HG02870 (cell line): ENCODE data around the gene COQ8A.

Experiments
- ATAC-seq: cut with Tn5 transposase; IDR thresholded peaks from one replicate; pipeline ENCODE4 v1.9.1; 2021; ENCODE audit warnings: mild to moderate bottlenecking, moderate library complexity; ENCODE audit not compliant: unreplicated experiment

Gene COQ8A

DNA sequence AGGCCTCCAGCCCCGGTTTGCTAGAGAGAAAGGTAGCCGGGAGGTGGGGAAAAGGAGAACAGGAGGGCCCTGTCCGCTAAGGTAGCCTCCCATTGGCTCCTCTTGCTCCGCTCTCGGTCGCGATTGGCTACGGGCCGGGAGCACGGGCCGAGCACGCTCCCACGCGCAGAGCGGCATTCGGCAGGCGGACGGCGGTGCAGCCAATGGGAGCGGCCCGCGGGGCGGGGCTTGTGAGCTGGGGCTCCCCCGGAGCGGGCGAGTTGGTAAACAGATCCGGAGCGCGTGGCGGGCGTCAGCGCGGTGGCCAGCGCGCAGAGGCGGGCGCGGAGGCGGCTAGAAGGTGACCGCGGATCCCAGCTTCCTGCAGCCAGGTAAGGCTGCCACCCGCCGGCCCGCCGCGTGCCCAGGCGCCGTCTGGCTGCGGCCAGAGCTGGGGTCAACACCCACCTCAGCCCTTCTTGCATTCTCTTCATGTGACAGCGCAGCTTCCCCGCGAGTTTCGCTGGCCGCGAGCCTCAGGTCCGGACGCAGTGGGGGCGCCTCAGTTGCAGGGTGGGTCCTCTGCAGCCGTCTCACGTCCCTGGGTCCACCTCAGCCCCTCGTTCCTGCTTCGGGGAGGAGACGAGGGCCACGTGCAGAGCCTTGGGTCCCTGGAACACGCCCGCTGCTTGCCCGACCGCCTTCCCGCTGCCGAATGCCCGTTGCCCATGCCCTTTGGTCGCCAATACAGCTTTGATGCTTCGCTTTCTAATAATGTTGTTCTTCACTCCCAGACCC is at the start of gene COQ8A:
Gene COQ8A, plus strand, starts transcription at position 266 of the 777 bp plus-strand sequence. CDS start 21,092 bp downstream, outside the sequence.
- peak; percentile 96 for ATAC-seq

DNA sequence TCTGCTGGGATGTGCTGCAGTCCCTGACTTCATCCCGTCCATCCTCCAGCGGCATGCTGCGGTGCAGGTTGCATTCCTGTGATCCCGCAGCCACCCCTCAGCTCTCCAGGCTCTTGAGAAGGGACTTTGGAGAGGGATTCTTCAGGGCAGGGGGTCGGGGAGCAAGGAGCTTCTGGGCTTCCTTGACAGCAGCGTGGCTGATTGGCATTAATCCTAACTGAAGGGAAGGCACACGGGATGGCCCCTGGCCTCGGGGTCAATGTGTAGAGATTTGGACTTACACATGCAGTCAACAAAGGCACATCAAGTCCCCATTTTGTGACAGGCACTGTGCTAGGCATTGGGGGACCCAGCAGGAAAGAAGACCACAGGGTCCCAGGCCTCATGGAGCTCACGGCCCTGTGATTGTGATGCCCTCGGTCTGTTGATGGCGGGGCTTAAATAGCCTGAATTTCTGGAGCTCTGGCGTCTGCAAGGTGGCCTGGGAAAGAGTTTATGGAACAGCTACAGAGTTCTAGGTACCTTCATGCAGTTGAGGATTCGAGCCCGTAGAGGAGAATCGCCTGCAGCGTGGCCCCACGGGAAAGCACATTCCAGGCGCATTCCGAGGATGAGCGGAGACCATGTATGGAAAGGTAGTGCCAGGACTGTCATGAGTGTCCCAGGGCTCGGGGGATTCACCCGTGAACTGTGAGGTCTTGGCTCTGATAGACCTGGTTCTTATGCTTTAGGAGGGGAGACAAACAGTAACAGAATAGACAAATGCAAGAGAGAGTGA is 49.6 kb upstream of the COQ8A start:
- no peak for ATAC-seq

- no peak for ATAC-seq
Observed at GRCh38 chr1:226891346-226891745, 48.7 kb upstream of the COQ8A start.

GRCh38 chr1:226891846-226892523 is 48.1 kb upstream of the COQ8A start:
- no peak for ATAC-seq

GRCh38 chr1:226892524-226892875 is 47.6 kb upstream of the COQ8A start:
- ATAC-seq = no peak

DNA sequence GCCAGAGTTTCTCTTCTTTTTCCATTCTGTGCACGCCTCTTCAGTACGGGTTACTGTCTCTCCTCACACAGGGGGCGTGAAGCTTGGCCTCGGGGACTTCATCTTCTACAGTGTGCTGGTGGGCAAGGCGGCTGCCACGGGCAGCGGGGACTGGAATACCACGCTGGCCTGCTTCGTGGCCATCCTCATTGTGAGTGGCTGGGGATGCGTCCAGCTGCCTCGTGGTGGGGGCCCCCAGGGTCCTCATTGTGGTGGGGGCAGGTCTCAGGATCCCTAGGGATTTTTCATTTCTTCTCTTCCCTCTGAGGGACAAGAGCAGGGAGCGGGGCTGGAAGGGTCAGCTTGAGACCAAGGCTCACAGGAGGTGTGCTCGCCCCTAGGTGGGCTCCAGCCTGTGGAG is 46.2 kb upstream of the COQ8A start:
- ATAC-seq = no peak

DNA sequence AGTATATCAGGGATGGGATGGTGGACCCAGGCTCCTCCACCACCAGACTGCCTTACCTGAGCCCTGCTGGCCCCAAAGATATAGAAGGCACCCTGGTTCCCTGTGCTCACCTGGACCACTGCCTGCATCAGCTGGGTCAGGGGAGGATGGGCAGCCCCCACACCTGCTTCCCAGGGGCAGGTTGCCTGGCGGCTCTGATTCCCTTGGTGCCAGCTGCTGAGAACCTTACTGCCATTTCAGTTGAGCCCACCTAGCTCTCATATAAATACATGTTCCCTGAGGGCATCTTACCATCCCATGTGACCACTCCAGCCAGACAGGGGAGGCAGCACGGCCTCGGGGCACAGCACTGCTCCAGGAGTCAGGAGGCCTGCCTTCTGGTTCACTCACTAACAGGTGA is 45.3 kb upstream of the COQ8A start:
- ATAC-seq = no peak

- no peak for ATAC-seq
Observed at GRCh38 chr1:226895644-226896043, 44.5 kb upstream of the COQ8A start.

- no peak for ATAC-seq
Observed at GRCh38 chr1:226898246-226898645, 41.8 kb upstream of the COQ8A start.

GRCh38 chr1:226901421-226901820 is 38.7 kb upstream of the COQ8A start:
- no peak for ATAC-seq

GRCh38 chr1:226902601-226903000 is 37.5 kb upstream of the COQ8A start:
- ATAC-seq = no peak

DNA sequence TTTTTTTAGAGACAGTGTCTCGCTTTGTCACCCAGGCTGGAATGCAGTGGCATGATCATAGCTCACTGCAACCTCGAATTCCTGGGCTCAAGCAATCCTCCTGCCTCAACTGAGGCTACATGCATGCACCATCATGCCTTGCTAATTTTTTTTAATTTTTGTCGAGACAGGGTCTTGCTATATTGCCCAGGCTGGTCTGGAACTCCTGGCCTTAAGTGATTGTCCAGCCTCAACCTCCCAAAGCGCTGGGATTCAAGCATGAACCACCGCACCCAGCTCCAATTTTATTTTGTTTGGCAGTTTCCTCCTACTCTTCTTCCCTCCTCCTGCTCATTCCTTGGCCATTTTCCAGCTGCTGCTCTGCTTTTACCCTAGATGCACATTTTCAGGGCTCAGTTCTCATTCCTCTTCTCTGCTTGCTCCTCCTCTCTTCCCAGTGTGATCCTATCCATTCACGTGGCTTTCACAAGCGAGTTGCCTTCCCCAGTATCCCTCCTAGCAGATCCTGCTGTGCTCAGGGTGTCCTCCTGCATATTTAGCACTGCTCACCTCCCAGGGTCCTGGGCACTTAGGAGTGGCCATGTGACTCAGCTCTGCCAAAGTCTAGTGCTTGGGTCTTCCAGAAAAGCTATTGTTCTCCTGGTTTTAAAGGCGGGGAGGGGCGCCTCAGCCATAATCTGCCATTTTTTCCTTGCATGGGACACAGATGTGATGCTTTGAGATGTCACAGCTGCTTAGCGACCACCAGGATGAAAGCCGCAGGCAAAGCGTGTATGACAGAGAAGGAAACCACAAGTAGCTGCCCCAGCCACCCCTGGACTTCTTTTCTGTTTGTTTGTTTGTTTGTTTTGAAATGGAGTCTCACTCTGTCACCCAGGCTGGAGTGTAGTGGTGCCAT is 36.0 kb upstream of the COQ8A start:
- ATAC-seq = no peak

GRCh38 chr1:226904772-226905171 is 35.3 kb upstream of the COQ8A start:
- ATAC-seq = no peak

GRCh38 chr1:226908419-226908818 is 31.7 kb upstream of the COQ8A start:
- no peak for ATAC-seq

DNA sequence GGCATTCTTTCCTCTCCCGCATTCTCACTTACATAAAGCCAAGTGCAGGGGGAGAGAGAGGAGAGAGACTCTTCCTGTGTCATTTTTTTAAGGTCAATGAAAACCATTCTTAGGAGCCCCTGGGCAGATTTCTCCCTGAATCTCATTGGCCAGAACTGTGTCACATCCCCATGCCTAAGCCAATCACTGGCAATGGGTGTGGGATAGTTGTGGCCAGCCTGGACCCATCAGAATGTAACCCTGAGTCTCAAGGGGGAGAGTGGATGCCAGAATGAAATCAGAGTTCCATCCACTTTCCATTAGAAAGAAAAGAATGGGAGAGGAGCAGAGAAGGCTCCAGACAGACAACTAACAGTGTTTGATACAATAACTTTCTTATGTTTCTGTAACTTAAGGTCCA is 31.2 kb upstream of the COQ8A start:
- no peak for ATAC-seq

DNA sequence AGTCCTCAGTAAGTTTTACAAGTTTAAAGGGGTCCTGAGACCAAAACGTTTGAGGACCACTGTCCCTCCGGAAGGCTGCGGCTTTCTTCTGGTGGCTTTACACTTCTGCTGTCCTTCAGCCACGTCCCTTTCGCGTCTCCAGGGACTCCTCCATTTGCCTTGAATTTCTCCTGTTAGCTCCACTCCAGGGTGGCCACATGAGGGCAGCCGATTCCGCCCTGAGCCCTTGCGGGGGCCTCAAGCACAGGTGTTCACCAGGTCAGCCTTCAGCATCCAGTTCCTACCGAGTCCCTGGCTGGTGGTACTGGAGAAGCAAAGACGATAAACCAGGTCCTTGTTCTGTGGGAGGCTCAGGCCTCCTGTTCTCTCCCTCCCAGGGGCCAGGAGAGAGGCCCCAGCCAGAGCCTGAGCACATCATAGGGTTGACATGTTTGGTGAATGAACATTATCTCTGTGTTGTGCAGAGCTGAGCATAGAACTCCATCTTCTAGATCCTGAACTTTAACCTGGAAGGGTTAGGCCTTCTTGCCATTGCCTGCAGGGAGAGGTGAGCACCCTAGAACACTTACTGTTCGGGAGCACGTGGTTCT is 27.4 kb upstream of the COQ8A start:
- ATAC-seq = no peak

GRCh38 chr1:226915672-226915995 is 24.5 kb upstream of the COQ8A start:
- peak; percentile 22 for ATAC-seq

DNA sequence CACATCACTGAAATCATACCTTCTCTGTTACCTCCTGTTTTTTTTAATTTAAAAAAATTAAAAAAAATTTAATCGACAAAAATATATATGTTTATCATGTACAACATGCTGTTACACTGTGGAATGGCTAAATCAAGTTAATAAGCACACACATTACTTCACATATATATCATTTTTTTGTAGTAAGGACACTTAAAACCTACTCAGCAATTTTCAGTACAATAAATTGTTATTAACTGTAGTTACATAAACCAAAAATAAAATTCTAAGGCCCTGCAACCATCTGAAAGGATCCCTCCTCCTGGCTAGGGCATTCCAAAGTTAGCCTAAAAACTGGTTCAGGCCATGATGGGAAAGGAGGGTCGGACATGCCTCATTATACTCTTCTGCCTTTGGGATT is 23.6 kb upstream of the COQ8A start:
- ATAC-seq = no peak

DNA sequence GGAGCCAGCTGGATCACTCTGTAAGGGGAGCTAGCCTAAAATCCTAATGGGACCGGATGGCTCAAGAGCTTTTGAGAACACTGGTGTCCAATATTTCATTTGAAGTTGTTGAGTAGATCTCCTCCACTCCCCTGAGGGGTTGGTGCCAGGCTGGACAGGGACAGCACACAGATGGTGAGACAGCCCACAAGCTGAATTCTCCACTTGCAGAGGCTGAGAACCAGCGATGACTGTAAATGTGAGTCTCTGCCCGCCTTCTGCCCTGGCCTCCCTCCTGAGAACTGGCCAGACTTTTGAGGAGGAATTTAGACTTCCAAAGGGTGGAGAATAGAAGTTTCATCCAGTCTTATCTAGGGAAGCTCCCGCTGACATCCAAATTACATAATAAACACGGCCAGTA is 20.5 kb upstream of the COQ8A start:
- no peak for ATAC-seq

GRCh38 chr1:226919995-226920394 is 20.1 kb upstream of the COQ8A start:
- no peak for ATAC-seq
